Choroid plexus epithelial cell (primary cell): ENCODE results near the gene CLTCL1.
A peak's percentile ranks its signal among the peaks of the same experiment; 100 is the strongest.

Experiments used
- DNase-seq: peaks from one replicate; pipeline ENCODE4 v3.0.0-alpha.2; 2010; ENCODE audit warnings: low read depth
- H3K4me3 ChIP-seq: 2 replicates; pipeline ENCODE4 v1.5.1; 2011; ENCODE audit warnings: low read depth, mild to moderate bottlenecking, control low read depth, low read length, moderate library complexity
- CTCF ChIP-seq: conservative IDR thresholded peaks from 2 replicates; pipeline ENCODE4 v1.5.1; 2011; ENCODE audit warnings: low read depth, mild to moderate bottlenecking, control low read depth, inconsistent platforms, low read length, moderate library complexity

Gene CLTCL1

GRCh38 chr22:19233189-19233661 is 58.3 kb downstream of the CLTCL1 start:
- DNase-seq: no peak
- H3K4me3 ChIP-seq: no peak overlapping the region
- no peak for TF ChIP-seq CTCF

GRCh38 chr22:19232623-19233022 is 58.9 kb downstream of the CLTCL1 start:
- no peak for TF ChIP-seq CTCF
- DNase-seq: peak; percentile 12
- H3K4me3 ChIP-seq: no peak overlapping the region

GRCh38 chr22:19231986-19232385 is 59.5 kb downstream of the CLTCL1 start:
- no peak for TF ChIP-seq CTCF
- no peak for DNase-seq
- no peak overlapping the region for H3K4me3 ChIP-seq

GRCh38 chr22:19229600-19229999 is 61.9 kb downstream of the CLTCL1 start:
- no peak overlapping the region for H3K4me3 ChIP-seq
- DNase-seq: no peak
- TF ChIP-seq CTCF: no peak

- DNase-seq: no peak
- TF ChIP-seq CTCF: no peak
- no peak overlapping the region for H3K4me3 ChIP-seq
Measured at GRCh38 chr22:19228179-19228578, 63.3 kb downstream of the CLTCL1 start.

- H3K4me3 ChIP-seq: no peak overlapping the region
- no peak for TF ChIP-seq CTCF
- no peak for DNase-seq
Measured at GRCh38 chr22:19226428-19226827, 65.1 kb downstream of the CLTCL1 start.

GRCh38 chr22:19225560-19225959 is 66.0 kb downstream of the CLTCL1 start:
- TF ChIP-seq CTCF: no peak
- DNase-seq: no peak
- no peak overlapping the region for H3K4me3 ChIP-seq
